ENCODE data around the gene AOC3.

DNA sequence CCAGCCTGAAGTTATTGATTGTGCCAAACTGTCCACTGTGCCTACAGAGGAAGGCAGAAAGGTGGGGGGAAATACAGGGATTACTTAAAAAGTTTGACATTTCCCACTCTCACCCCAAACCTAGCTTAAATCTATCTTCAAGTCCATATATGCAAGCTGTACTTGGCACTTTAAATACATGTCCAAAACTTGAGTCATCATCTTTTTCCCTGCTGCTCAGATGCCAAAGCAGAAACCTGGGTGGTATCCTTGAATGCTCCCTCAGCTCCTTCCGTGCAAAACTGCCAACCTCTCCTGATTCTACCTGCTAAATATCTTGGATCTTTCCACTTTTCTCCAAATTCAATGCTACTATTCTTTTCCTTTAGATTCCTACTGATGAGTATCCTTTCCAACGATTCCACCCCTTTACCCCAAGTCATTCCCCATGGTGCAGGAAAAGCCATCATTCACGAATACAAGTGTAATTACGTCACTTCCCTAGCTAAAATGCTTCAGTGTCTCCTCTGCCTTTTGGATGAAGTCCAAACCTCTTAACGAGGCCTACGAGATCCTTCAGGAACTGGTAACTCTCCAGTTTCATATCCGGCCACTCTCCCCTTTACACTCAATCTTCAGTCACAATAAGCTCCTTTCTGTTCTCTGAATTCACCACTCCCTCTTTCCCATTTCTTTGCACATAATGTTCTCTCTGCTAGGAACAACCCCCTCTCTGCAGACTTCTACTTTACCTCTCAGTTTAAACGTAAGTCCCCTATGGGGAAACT, 36.2 kb upstream of the AOC3 start:
- TF ChIP-seq, protein P1, sequence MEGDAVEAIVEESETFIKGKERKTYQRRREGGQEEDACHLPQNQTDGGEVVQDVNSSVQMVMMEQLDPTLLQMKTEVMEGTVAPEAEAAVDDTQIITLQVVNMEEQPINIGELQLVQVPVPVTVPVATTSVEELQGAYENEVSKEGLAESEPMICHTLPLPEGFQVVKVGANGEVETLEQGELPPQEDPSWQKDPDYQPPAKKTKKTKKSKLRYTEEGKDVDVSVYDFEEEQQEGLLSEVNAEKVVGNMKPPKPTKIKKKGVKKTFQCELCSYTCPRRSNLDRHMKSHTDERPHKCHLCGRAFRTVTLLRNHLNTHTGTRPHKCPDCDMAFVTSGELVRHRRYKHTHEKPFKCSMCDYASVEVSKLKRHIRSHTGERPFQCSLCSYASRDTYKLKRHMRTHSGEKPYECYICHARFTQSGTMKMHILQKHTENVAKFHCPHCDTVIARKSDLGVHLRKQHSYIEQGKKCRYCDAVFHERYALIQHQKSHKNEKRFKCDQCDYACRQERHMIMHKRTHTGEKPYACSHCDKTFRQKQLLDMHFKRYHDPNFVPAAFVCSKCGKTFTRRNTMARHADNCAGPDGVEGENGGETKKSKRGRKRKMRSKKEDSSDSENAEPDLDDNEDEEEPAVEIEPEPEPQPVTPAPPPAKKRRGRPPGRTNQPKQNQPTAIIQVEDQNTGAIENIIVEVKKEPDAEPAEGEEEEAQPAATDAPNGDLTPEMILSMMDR (IDR thresholded peaks at IDR 0.05) = no peak
- TF ChIP-seq POLR2A (IDR thresholded peaks at IDR 0.05) = no peak

Measured in gastroesophageal sphincter (tissue), 3 donors.